Astrocyte of the hippocampus (primary cell): Measurements from ENCODE around the gene FBXO34.
"Not testable (repeated sequence)": the region's sequence is repeated elsewhere in the genome, so short reads cannot be mapped to it uniquely, and the experiment has no call there.

Experiments
- DNase-seq: peaks from one replicate; pipeline ENCODE4 v3.0.0; 2011; ENCODE audit warnings: low read depth, low spot score

Gene FBXO34

DNA sequence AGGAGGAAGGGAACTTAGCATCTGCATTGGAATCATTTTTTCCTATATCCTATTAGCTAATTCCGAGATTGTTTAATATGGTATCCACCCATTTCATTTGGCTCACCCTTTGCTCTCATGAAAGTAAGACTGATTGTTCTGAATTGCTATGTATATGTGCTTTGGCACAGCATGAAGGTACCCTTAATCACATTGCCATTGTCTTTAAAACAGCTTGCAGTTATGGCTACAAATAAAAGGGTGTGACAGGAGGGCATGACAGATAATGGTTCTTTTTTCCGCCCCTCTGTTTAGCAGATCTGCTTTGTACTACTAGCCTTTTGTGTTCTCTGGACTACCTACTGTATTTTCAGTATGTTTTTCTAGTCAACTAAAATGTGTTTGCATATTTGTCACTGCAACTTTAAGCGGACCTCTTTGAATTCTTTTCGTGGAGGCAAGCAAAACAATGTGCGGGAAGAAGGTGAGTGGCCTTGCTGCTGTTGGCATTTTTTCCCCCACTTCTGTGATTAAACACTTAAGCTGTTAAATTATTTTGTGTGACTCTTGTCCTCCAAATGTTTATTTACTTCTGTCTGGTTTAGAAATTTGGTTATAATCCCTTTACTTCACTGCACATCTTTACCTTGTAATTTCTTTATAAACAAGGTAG, 35.8 kb downstream of the FBXO34 start:
- DNase-seq = peak; percentile 42

DNA sequence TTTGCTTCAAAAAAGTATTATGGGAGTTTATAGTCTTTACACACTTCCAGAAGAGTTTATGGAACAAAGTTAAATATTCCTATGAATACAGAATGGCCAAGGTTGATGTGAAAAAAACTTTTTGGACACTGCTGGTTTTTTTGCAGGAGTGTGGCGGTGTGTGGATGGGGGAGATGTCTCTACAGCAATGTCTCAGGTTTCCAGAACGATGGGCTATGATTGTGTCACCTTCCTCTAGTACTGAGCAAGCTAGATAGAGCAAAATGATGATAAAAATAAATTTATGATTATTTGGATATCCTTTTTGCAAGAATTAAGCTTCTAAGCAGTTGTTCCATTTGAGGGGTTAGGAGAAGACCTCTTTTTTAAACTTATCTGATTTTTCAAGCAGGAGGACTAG, 37.9 kb downstream of the FBXO34 start:
- no peak for DNase-seq

DNA sequence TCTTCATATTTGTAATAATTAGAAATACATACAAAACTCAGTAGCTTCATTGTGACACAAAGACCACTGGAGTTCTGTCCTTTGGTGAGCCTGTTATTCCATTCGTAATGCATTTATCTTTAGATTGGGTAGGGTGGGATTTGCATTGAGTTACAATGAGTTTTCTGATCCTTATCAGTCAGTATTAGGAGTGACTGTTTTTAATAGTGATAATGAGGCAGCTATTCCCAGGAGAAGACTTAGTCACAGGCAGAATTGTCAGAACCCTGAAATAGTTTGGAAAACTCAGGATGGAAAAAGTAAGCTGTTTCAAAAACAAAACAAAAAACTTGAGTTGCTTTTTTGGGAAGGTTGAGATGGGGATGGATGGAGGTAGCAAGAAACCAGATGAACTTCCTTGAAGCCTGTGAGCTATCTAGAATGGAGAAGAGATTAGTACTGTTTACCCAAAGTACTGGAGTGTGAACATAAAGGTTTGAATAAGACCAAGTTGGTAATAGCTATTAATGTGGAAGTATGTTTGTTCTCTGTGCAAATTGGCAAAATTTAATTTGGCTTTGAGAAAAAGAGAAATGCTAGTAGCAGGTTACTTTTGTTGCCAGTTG, 38.6 kb downstream of the FBXO34 start:
- no peak for DNase-seq

DNA sequence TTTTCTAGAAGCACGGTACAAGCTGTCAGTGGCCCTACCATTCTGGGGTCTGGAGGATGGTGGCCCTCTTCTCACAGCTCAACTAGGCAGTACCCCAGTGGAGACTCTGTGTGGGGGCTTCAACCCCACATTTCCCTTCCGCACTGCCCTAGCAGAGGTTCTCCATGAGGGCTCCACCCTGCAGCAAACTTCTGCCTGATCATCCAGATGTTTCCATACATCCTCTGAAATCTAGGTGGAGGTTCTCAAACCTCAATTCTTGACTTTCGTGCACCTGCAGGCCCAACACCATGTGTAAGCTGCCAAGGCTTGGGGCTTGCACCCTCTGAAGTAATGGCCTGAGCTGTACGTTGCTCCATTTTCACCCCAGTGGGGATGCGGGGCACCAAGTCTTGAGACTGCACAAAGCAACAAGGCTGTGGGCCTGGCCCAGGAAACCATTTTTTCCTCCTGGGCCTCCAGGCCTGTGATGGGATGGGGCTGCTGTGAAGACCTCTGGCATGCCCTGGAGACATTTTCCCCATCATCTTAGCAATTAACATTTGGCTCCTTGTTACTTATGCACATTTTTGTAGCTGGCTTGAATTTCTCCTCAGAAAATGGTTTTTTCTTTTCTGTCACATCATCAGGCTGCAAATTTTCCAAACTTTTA, 41.3 kb downstream of the FBXO34 start:
- not testable (repeated sequence) for DNase-seq

DNA sequence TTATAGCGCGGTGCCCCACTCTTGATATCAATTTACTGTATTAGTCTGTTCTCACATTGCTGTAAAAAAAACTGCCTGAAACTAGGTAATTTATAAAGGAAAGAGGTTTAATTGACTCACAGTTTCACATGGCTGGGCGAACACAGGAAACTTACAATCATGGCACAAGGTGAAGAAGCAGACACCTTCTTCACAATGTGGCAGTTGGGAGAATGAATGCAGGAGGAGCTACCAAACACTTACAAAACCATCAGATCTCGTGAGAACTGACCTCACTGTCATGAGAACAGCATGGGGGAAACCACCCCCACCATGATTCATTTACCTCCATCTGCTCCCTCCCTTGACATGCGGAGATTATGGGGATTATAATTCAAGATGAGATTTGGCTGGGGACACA, 42.3 kb downstream of the FBXO34 start:
- no peak for DNase-seq

DNA sequence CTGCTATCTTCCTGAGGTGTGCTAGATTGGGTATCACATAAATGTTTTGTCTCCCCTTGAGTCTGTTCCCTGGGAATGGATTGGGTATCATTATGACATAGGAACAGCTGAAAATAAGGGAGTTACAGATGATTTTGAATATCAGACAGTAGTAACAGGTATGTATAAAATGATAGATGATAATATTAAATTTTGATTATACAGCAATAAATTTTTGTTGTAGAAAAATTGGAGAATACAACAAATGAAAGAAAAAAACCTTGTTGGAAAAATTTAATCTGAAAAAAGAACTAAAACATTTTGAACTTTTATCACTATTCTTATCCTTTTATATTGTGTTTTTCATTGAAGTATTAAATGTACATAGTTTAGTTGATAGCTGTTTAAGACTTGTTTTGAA, 43.2 kb downstream of the FBXO34 start:
- DNase-seq = no peak

DNA sequence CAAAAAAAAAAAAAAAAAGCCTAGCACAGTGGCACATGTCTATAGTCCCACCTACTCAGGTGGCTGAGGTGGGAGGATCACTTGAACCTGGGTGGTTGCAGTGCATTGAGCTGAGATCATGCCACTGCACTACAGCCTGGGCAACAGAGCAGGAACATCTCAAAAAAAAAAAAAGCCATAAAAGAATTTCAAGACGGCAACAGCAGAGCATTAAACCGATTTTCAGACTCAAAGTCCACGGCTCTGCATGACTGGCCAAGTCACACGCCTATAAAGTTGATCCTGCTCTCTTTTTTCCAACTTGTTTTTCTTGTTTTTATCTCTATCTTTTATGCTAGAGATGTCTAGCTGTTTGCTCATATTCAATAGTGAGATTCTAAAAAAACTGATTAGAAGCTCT, 45.3 kb downstream of the FBXO34 start:
- no peak for DNase-seq

DNA sequence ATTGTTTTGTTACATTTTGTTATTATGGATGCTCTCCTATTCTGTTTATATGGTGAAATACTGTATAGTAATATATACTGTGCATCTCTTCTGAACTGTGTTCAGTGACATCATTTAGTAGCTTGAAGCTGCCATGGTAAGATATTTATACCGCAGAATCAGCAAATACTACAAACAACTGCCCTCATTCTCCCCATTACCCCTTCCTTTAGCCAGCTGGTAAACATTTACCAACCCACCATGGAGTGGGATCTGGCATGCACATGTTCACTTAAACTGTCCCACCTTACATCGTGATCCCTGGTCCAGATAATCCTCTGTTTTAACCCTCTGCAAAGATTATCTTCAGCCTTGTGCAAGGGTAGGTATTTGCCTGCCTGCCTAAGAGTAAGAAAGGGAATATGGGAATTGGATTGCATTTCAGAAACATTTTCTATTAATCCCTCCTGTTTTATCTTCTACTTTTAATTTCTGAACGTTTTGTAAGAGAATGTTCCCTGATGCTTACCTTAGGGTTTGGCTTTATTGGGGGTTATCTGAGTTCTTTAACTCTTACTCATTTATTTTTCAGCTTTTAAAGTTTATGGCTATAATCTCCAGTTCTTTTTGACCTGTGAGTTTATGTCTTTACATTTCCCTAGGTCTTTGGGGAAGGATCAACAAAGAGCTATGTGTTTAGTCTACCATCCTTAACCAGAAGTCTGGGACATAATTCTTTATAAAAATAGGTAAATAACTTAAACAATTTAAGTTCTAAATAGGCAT, 46.5 kb downstream of the FBXO34 start:
- no peak for DNase-seq

DNA sequence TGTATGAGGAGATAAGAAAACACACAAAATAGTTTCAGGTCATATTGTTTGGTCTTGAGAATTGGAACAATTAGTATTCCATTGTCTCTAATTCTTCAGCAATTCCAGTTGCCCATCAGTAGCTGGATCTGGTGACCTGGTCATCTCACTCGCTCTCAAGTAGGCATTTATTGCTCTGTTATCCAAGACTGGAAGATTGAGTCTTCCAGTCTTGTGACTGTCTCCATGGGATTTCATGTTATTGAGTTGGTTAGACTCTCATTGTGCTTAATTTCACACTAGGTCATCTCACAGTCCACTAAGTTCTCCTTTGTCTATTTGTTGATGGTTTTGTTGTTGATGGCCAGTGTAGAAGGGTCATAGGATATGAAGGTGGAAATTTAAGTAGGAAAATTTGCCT, 47.5 kb downstream of the FBXO34 start:
- no peak for DNase-seq

DNA sequence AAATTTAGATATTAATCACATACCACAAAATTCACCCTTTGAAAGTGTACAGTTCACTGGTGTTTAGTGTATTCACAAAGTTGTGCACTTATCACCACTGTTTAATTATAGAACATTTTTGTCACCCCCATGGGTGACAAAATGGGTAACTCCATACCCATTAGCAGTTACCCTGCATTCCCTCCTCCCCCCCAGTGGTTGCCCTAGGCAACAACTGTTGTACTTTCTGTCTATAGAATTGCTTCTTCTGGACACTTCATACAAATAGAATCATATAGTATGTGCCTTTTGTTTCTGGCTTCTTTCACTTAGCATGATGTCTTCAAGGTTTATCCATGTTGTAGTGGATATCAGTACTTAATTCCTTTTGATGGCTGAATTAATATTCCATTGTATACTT, 52.7 kb downstream of the FBXO34 start:
- DNase-seq = no peak

DNA sequence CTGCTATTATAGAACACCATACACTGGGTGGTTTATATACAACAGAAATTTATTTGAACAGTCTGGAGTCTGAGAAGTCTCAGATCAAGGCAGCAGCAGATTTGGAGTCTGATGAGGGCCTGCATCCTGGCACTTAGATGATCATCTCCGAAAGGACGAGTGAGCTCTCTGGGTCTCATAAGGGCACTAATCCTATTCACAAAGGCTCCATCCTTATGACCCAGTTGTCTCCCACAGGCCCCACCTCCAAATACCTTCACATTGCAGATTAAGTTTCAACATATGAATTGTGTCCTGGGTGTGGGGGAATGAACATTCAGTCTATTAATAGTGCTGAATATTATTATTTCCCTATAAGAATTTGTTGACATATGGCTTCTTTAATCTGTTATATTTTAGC, 53.6 kb downstream of the FBXO34 start:
- no peak for DNase-seq

DNA sequence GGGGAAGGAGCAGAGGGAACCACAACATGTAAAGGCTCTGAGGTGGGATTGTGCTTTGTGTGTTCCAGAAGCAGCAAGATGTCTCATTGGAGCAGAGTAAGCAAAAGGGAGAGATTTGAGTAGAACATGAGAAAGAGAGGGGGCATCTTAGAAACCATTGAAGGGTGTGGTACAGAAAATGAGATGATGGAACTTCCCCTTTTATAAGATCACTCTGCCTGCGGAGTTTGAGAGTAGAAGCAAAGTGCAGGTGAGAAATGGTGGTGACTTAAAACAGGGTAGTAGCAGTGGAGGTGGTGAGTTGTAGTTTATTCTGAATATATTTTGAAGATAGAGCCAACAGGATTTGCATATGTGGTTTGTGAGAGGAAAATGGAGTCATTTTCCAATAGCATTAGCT, 56.0 kb downstream of the FBXO34 start:
- no peak for DNase-seq

DNA sequence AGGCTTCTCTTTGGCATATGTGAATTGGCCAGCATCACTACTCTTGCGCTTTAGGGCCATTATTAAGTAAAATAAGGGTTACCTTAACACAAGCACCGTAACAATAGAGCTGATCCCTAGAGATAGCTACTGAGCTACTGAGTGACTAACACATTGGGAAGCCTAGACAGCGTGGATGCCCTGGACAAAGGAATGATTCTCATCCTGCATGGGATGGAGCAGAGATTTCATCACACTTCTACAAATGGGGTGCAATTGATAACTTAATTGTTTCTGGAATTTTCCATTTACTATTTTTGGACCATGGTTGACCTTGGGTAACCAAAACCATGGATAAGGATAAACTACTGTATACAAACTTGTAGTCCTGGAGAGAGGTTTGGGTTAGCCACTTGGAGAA, 57.1 kb downstream of the FBXO34 start:
- DNase-seq = no peak

DNA sequence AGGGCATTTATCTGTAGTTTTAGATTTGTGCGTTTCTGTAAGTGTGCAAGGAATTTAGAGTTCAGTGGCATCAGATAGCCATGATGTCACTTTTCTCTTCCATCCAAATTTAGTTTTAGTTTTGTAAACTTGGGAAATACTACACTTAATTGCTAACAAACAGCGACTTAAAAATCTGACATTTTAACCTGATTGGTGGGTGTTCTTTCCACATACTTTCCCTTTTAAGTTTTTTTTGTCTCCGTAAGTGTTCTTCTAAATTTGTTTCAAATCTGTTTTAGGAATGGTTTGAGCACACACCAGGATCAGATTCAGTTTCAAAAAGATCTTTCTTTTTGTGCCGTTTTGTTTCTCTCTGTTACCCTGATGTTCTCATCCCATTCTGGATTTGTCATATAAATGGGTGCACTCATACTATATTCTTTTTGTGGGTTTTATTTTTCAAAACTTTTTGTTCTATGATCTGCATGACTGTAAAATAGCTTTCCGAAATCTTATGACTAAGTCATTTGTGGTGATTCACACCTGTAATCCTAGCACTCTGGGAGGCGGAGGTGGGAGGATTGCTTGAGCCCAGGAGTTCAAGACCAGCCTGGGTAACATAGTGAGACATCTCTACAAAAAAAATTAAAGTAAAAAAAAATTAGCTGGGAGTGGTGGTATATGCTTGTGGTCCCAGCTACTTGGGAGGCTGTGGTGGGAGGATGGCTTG, 58.9 kb downstream of the FBXO34 start:
- no peak for DNase-seq

DNA sequence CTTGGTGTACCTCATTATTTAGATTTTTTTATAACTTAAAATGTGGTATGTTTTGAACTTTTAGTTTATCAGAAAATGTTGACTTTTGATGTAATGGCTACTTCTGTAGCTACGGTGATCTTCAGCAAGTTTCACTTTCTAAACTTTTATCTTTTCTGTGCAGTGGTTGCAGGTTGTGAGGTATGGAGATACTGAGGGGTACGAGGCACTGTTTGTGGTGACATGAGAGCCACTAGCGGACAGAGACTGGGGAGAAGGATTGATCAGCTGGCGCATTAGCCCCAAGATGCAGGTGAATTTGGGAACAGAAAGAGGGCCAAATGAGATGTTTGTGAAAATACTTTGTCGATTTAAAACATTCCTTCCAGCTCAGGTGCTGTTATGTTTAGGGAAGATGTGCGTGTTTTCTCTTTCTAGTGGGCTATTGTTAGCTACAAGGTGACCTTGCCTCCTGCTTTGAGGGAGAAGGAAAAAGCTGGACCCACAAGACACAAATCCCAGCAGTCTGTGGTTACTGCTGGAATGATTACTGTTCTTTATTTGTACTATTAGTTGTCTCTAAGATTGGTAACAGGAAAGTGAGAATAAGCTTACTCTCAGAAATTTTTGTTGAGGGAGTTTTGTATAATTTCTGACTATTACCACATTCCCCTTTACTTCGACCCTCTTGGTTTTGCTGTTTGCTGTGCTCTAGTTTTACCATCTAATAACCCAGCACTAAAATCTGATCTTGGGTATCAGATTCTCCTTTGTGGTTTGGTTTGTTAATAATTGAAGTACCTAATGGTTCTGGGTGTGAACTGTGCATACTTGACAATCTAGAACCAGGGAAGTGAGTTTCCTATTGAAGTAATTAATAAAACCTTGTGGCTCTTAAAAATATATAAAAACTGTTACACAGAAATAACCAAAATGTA, 61.7 kb downstream of the FBXO34 start:
- DNase-seq = peak; percentile 20

DNA sequence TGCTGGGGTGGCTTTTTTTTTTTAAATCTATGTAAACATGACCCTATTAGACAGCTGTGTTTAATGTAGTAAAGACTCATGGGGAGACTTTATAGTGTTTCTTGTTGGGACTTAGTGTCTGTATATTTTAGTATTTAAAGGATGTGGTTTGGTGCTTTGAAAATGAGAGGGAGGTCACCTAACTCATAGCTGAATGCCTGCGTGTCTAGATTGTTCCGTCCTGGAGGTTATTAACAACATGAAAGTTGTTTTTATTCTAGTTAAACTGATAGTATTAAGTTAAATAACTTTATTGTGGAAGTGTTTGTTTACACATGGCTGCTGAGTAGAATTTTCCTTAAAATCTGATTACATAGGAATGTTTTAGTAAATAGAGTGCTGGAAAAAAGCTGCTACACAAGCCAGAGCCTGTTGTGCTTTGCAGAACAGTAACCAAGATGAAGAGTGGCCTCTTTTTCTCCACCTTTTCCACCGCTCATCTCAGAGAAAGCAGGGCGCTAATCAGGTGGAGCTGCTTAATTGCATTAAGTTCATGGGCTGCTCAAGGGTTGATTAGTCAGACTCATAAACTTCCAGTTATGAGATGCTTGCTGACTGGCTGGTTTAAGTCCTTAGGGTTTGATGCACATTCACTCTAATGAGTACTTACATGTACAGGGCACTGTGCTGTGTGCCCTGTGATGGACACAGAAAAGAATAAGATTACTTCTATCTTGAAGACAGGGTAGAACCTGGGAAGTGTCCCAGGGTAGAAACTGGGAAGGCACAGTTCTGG, 62.7 kb downstream of the FBXO34 start:
- DNase-seq = peak; percentile 42

DNA sequence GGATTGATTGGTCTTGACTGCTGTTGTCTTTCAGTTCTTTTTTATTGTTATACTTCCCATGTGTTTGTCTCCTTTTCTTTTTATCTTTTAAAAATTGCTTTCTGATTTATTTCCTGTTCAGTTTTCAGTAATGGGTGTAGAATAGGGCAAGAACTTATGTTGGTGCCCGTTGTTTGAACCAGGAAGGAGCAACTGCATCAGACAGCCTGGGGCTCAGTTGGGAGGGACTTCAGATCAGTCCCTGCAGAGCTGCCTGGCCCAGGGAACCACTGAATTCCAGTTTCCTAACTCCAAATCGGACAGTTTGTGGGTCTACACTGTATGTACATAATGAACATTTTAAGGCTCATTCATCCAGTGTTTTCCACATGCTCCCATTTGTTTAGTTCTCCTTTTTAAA, 64.9 kb downstream of the FBXO34 start:
- no peak for DNase-seq

DNA sequence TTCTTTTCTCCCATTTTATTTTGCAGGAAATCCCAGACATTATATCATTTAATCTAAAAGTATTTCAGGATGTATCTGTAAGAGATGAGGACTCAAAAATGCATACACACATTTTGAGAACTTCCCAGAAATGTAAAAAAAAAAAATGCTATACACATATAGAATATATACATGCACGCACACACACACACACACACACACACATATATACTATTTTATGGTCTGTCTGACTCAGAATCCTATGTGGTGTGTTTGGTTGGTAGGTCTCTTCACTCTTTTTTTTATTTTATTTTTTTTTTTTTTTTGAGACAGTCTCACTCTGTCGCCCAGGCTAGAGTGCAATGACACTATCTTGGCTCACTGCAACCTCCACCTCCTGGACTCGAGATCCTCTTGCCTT, 65.5 kb downstream of the FBXO34 start:
- no peak for DNase-seq

DNA sequence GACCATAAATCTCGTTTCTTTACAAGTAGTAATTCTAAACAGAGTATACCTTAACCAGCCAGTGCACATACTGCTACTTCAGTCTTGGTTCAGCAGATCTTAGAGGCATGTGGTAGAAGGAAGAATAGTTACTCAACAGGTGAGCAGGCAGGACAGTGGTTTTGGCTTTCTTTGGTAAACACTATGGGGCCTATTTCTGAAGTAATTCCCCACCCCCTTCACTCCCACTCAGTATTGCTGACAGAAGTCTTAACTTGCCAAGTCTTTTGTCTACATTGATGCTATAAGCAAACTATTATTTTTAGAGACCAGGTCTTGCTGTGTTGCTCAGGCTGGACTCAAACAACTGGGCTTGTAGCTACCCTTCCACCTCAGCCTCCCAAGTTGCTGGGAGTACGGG, 68.5 kb downstream of the FBXO34 start:
- DNase-seq = no peak

DNA sequence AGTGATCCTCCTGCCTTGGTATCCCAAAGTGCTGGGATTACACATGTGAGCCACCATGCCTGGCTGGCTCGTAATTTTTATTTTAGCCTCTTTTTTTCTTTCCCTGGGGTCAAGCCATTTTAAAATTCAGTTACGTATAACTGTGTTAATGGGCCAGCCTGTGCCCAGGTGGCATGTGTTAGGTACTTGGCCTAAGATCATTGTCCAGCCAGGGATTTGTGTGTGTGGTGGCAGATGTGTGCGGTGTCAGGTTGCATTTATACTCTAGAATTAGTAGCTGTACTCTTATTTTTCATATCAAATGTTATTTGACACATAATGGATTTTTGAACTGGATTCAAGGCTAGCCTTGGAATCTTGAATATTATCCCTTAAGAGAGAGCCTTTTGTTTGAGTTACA, 69.3 kb downstream of the FBXO34 start:
- no peak for DNase-seq
